ENCODE data around the gene SLC37A1.
A peak's percentile ranks its signal among the peaks of the same experiment; 100 is the strongest.

Gene SLC37A1

GRCh38 chr21:42527489-42528158 lies 14.0 kb downstream of the SLC37A1 start:
- peak in 1 of 4 experiments; percentile 23 for DNase-seq

GRCh38 chr21:42530167-42530518 lies 16.5 kb downstream of the SLC37A1 start:
- peak in 1 of 4 experiments; percentile 7 for DNase-seq

- DNase-seq, result no peak
These were observed 18.1 kb downstream of the SLC37A1 start for GRCh38 chr21:42531771-42532170.

- peak; percentile 88 to 92 (median 92) for DNase-seq
These were observed 19.0 kb downstream of the SLC37A1 start for GRCh38 chr21:42532466-42533181.

DNA sequence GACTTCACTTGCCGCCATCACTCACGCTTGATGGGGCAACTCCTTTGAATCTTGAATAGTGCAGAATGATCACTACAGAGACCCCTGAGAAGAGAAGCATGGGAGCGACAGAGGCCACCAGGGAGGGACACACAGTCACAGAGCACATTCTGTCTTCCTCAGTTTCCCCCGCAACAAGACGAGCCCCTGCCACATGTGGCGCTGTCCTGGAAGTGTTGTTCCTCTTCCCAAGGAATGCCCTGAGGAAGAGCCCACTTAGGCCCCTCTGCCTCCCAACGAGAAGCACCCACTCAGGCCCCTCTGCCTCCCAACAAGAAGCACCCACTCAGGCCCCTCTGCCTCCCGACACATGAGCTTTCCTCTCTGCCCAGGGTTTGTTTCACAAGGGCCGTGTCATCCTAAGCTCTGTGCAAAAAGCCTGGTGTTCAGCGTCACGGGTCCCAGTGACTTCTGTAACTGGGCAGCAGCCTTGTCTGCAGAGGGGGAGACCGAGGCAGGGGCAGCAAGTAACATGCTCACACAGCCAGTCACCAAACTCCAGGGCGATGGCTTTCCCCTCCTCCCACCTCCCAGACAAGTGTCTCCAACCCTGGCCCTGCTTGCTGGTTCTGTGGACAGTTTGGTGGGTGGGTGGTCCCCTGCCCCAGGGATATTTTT lies 19.8 kb downstream of the SLC37A1 start:
- no peak for DNase-seq

- no peak for DNase-seq
These were observed 20.3 kb downstream of the SLC37A1 start for GRCh38 chr21:42533963-42534355.

GRCh38 chr21:42534421-42535378 lies 21.0 kb downstream of the SLC37A1 start:
- DNase-seq, result peak; percentile 85 to 93 (median 92)

DNA sequence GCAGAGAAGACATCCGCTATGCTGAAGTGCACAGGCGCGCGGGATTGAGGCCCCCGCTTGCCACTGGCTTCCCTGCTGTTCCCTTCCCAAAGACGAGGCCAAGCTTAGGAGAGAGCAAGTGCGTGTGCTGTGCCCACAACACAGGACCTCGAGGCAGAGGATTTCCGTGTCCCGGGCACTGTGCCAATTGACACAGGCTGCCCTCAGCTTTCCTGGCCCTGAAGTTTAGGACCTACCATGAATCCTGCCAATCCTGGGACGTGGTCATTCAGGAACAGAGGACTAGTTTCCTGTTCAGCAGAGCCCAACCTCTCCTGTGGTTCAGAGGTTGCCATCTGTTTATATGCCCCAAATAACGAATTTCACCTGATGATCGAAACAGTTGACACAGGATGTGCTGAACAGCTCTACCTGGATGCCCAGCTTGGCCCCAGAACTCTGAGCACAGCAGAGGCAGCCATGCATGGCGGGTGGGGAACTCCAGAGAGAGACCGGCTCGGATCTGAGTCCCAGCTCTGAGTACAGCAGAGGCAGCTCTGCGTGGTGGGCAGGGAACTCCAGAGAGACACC lies 22.0 kb downstream of the SLC37A1 start:
- DNase-seq, result no peak

- DNase-seq, result no peak
These were observed 22.9 kb downstream of the SLC37A1 start for GRCh38 chr21:42536601-42537000.

DNA sequence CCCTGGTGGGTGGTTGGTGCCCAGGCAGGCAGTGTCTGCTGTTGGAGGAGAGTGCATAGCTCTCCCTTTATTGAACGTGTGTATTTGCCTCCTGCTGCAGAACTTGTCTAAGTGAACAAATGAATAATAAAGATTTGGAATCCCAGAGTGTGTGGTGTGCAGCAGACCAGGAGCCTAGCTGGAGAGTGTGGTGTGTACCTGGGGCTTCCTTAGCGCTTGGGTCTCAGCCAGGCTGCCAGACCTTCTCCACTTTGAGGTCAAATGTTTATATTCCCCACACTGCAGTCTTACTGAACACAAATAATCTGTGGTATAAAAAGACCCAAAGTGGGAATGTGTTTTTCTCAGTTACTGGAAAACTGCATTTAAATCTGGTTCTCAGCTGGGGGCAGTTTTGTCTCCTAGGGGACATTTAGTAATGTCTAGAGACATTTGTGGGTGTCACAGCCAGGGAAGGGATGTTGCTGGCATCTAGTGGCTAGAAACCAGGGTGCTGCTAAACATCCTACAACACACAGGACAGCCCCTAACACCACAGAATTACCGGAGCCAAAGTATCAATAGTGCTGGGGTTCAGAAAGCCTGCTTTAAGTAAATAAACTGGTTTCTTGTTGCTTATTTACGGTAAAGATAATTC lies 23.6 kb downstream of the SLC37A1 start:
- peak; percentile 27 to 39 (median 33) for DNase-seq

- no peak for DNase-seq
These were observed 25.0 kb downstream of the SLC37A1 start for GRCh38 chr21:42538479-42539275.

DNA sequence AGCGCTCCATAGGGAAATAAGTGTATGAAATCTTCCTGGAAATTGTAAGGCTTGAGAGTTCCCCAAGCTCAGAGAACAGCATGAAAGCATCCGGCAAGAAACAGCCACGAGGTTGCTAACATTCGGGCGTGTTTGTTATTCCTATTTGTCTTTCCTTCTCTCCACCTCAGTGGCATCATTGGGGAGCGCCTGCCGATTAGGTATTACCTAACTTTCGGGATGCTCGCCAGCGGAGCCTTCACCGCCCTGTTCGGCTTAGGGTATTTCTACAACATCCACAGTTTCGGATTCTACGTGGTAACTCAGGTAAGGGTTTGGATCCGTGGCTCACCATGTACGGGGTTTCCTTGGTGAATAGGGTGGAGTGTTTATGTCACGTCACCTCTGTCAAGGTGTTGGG lies 25.7 kb downstream of the SLC37A1 start:
- DNase-seq, result no peak

DNA sequence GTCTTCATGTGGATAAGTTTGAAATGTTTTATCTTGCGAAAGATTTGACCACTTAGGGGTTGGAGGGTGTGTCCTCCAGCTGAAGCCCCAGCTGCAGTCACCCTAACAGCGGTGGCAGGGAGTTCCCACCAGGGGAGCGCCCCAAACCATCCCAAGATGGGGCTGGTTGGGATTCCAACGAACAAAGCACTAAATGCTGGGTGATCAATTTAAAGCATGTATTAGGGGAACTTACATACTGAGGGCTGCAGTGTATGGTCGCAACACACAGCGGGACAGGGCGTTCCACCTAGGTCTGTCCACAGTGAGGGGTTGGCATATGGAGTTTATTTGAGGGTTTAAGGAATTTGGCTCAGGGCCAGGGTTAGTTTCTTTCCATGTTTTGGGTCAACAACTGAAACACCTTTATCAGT lies 26.3 kb downstream of the SLC37A1 start:
- DNase-seq, result peak in 1 of 4 experiments; percentile 23

GRCh38 chr21:42540396-42540795 lies 26.7 kb downstream of the SLC37A1 start:
- DNase-seq, result no peak

DNA sequence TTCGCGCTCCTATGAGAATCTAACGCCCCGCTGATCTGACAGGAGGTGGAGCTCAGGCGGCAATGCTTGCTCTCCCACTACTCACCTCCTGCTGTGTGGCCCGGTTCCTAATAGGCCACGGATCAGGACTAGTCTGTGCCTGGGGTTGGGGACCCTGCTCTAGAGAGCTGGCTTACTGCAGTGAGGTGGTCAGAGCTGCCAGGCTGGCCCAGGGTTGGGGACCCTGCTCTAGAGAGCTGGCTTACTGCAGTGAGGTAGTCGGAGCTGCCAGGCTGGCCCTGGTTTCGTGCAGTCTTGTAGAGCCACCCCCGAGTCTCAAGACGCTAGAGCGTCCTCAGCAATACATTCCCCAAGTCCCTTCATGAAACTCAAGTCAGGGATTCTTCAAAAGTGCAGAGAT lies 27.5 kb downstream of the SLC37A1 start:
- no peak for DNase-seq

GRCh38 chr21:42541618-42542017 lies 28.0 kb downstream of the SLC37A1 start:
- no peak for DNase-seq

GRCh38 chr21:42542196-42542595 lies 28.5 kb downstream of the SLC37A1 start:
- DNase-seq, result no peak

DNA sequence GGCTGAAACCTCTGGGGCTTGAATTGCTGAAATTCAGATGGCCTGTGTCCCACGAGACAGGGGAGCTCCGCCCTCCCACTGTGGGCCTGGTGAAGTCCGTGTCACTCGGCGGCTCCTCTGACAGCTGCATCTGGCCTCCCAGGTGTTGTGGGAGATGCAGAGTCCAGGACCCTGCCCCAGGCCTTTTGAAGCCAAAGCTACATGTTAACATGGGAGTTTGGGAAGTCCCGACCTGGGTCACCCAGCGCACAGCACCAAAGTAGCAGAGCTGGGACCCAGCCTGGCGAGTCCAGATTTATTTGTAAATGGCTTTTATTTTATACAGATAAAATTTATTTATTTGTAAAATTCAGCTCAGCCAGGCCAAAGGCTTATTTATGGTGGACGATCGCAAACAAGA lies 28.9 kb downstream of the SLC37A1 start:
- no peak for DNase-seq

GRCh38 chr21:42543106-42543847 lies 29.6 kb downstream of the SLC37A1 start:
- no peak for DNase-seq

GRCh38 chr21:42544544-42544943 lies 30.9 kb downstream of the SLC37A1 start:
- no peak for DNase-seq
